ENCODE measurements around the gene ATOH1.

ATOH1 gene

GRCh38 chr4:93828332-93828994, at the start of gene ATOH1:
Gene ATOH1, plus strand, starts transcription at chr4:93828753. Its CDS starts 174 bp downstream, at chr4:93828927.
- no peak for DNase-seq (ENCODE audit: low spot score)

DNA sequence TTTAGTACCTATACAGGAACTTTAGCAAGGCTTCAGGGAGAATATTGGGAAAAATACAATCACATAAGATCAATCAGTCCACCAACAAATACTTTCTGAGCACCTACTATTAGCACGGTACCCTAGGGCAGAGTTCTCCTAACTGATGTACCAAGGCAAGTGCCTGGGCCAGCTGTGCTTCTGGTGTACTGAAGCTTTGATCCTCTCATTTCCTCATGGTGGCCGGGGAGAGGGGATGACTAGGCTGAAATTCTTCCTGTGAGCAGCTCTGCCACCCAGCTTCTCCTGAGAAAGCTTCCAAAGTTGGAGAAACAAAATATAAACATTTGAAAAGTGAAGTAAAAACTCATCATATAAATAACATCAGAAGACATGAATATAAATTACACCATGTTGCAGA, 49.3 kb upstream of the ATOH1 start:
- DNase-seq (ENCODE audit: low spot score), result no peak

DNA sequence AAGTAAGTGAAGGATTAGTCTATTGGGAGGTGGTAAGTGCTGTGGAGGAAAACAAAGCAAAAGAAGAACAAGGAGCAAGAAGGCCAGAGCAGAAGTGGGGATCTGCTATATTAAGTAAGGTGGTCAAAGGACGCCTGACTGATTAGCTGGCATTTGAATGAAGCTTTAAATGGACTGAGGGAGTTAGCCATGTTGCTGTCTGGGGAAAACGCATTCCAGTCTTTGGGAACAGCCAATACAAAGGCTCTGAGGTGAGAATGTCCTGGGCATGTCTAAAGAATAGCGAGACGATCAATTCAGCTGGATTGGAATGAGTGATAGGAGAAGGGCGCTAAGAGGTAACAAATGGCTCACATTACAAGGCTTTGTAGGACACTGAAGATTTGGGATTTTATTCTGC, 48.5 kb upstream of the ATOH1 start:
- DNase-seq (ENCODE audit: low spot score), result no peak

- no peak for DNase-seq (ENCODE audit: low spot score)
Measured at GRCh38 chr4:93781198-93781597, 47.4 kb upstream of the ATOH1 start.

- no peak for DNase-seq (ENCODE audit: low spot score)
Measured at GRCh38 chr4:93786149-93786548, 42.4 kb upstream of the ATOH1 start.

DNA sequence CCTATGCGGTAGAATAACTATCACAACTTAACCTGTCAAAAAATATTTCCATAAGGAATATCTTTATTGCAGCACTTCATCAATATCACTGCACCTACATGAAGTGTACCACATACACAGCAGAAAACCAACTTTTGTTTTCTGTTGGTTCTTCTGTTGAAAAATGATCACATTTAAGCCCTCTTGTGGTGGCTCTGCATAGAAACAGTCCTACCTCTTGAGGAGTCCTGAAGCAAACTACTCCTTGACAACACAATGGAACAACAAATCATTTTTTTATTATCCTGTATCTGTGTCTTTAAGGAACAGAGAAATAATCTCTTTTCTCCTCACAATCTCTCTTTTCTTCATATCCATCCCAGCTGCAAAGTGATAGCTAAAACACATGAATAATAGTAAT, 39.8 kb upstream of the ATOH1 start:
- no peak for DNase-seq (ENCODE audit: low spot score)

DNA sequence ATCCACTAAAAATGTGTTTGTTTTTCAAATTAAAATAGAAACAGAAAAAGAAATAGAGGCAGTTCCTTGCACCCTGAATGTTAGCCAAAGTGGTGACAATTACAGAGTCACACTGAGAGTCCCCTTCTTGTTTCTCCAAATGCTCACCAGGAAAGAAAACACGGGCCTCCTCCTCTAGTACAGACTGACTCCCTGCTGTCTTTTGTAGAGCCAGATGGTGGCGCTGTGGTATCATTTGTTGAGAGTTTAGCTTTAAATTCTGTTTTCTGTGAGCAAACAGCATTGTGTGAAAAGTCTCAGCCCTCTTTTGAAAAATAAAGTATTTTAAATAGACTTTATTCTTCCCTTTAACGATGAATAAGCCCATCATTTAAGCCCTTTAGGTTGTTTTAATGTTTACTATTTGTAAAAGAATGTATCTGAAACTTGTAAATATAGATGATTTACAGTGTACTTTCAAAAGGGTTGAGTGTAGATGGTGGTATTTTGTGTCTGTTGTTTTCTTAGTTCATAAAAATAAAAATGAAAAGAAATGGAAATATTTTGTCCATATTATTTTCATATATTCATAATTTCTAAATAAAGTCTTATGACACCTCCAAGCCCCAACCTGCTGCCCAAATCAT, 36.9 kb upstream of the ATOH1 start:
- no peak for DNase-seq (ENCODE audit: low spot score)

DNA sequence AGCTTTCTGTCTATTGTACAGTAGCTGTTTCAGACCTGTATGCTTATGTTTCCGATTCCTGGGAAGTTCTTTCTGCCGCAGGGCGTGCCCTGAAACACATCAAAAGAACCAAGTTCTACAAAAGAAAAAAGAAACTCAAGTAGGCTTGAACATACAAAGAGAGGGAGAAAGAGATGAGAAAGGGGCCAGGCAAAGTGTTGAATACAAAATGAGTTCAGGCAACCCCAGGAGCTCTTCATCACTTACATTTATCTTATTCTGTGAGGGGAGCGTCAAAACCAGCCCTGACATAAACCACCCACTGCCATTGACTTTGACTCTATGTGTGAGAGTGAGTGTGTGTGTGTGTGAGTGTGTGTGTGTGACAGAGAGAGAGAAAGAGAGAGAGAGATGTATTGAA, 26.5 kb upstream of the ATOH1 start:
- DNase-seq (ENCODE audit: low spot score), result no peak

- DNase-seq (ENCODE audit: low spot score), result no peak
Measured at GRCh38 chr4:93809773-93810172, 18.8 kb upstream of the ATOH1 start.

- DNase-seq (ENCODE audit: low spot score), result no peak
Measured at GRCh38 chr4:93810340-93810992, 18.1 kb upstream of the ATOH1 start.

DNA sequence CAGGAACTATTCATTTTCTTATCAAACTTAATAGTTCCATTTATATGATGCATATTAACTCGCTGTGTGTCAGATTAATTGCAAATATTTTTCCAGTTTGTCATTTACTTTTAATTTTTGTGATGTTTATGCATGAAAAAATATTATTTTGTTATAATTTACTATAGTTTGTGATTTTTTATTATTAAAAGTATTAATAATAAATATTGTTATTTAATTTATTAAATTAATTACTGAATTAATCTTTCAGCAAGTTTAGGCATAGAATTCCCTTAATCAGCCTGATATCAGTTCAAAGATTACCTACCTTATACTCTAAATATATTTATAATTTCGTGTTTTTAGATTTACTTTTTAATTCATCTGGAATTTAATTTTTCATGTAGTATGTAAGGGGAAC, 15.5 kb upstream of the ATOH1 start:
- no peak for DNase-seq (ENCODE audit: low spot score)

- DNase-seq (ENCODE audit: low spot score), result no peak
Measured at GRCh38 chr4:93814141-93814540, 14.4 kb upstream of the ATOH1 start.

- no peak for DNase-seq (ENCODE audit: low spot score)
Measured at GRCh38 chr4:93814722-93815121, 13.8 kb upstream of the ATOH1 start.

DNA sequence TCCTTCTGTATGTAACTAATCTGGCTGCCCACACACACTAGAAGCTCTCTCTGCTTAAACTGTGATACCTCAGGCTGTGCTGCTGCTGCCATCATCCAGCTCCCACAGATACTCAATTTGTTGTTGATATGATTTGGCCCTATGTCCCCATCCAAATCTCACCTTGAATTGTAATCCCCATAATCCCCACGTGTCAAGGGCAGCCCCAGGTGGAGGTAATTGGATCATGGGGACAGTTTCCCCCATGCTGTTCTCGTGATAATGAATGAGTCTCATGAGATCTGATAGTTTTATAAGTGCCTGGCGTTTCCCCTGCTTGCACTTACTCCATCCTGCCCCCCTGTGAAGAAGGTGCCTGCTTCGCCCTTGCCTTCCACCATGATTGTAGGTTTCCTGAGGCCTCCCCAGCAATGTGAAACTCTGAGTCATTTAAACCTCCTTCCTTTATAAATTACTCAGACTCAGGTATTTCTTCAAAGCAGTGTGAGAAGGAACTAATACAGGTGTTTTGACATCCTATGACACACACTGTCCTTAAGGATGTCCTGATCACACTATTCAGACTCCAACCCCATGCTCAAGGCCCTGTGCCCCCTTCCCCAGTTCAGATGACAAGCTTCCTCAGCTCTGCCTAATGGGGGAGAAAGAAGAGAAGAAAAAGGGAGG, 2.9 kb upstream of the ATOH1 start:
- DNase-seq (ENCODE audit: low spot score), result no peak

DNA sequence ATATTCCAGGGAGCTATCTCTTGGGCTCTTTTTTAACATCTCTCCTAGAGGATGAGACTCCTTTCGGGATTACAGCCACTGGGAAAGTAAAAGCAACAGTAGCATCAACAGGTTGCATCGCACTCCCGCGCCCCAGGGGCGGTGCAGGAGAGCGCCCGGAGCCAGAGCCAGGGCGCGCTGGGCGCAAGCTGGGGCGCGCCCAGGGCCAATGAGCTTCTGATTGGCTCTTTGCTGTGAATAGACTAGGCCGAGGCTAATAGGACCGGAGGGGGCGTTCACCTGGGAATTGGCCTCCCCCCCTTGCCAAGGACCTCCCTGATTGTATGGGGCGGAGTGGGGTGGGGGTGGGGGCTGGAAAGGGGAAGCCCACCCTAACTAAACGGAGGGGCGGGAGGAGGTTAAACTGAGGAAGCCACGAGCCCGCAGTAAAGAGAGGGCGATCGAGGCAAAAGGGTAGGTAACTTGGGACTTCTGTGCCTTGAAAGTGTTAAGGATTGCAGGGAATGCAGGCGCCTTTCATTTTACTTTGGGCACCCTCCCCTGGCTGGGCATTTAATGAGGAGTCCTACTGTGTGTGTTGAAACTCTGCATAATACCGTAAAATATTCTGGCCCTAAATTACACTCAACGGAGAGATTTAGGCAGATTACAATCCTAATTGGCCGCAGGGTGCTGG, 1.1 kb upstream of the ATOH1 start:
- DNase-seq (ENCODE audit: low spot score), result no peak

GRCh38 chr4:93828995-93829819, 654 bp downstream of the ATOH1 start:
- DNase-seq (ENCODE audit: low spot score), result no peak

DNA sequence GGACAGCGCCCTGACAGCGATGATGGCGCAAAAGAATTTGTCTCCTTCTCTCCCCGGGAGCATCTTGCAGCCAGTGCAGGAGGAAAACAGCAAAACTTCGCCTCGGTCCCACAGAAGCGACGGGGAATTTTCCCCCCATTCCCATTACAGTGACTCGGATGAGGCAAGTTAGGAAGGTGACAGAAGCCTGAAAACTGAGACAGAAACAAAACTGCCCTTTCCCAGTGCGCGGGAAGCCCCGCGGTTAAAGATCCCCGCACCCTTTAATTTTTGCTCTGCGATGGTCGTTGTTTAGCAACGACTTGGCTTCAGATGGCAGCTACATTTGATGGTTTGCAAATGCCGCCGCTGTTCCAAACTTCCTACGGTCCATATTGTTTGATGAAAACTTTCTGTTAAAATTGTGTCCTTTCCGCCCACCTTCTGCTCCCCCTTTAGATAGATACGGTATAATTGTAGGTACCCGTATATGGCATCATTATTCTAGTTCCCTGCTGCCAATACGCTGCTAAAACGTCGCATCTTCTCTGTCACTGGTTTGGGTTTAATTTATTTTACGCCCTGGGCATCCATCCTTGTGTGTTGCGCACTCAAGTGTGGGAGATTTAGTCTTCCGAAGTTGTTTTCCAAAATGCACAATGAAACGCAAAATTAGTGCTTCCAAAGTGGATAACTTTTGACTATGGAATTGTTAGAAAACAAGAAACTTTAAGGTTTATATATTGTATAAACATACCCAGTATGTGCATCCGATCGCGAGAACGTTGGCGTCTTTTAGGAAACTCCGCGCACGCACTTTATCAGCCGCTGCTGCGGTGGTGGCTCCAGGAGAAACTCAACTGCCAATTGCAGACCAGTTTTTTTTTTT, 1.5 kb downstream of the ATOH1 start:
- DNase-seq (ENCODE audit: low spot score), result no peak

DNA sequence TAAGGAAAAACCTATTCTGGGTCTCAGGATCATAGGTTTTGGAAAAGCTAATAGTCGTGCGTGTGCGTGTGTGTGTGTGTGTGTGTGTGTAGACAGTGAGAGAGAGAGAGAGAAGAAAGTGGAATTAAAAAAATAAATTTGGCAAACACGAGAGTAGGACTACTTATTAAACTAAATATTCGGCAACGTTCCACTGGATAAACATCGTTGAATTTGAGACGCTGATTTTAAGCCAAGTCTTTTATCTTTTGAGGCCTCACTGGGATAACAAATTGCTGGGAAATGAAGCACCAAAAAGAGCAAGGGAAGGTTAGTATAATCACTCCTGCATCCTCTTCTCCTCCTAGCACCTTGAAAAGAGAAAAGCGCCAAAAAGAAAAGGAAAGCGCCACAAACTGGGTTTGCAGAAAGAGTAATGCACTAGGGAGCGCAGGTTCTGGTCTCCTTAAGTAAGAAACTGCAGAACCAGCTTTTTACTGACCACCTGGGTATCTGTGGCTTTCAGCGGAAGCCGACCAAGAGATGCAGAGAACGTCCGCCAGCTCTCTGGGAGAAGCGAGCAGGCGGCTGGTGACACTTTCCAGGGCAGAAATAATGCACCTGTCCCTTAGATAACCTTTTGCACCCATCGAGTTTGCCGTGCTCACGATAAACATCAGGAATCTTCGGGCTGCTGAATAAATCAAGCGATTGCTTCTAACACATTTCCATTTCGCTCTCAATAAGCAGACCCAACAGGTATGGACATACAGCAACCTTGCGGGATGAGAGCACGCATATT, 3.4 kb downstream of the ATOH1 start:
- no peak for DNase-seq (ENCODE audit: low spot score)

GRCh38 chr4:93834249-93835066, 5.9 kb downstream of the ATOH1 start:
- no peak for DNase-seq (ENCODE audit: low spot score)
